HL-60/S4 treated with phorbol 12-myristate 13-acetate at 8.2 ng/mL for 4 days and 3 days (cell line): ENCODE data around the gene NLRC3.
"Not testable (repeated sequence)": the region's sequence is repeated elsewhere in the genome, so short reads cannot be mapped to it uniquely, and the experiment has no call there.

ENCODE experiments used
- in situ Hi-C: fragments of 300-500 bp; cut with MboI; formaldehyde crosslinking; loops from 2 replicates; pipeline ENCODE4 v1.15.0; 2022; ENCODE audit warnings: low sequenced_read_pairs

Gene NLRC3

DNA sequence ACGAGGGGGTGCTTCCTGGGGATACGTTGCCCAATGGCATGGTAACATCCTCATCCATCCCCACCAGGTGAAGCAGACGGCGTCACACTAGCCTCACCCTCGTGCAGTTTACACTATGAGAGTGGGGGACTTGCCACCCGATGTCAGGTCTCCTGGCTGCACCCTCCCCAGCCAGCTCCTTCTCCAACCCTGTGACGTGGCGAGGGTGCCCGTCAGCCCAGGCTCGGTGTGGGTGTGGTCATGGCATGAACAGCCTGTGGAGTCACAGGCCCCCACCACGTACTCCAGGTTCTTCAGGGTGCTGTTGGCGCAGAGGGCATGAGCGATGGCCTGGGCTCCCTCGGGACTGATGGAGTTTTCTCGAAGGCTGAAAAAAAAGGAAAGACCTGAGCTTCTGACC, 28.3 kb downstream of the NLRC3 start:
- in situ Hi-C loops, result no loop called here

DNA sequence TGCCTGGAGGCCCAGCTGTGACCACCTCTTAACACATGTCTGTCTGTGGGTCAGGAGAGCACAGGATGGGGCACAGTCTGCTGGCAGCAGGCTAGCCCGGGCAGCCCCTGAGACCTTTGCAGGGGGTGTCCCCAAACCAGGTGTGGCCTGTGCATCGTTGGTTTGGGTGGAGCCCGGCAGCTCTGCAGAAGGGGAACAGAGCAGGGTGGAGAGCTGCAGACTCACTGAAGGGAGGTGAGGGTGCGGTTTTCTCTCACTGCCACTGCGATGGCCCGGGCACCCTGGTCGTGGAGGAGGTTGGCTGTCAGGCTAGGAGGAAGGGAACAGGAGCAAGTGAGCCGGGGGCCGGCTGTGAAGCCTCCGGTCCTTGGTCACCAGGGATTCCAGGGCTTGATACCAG, 28.8 kb downstream of the NLRC3 start:
- in situ Hi-C loops, result no loop called here

DNA sequence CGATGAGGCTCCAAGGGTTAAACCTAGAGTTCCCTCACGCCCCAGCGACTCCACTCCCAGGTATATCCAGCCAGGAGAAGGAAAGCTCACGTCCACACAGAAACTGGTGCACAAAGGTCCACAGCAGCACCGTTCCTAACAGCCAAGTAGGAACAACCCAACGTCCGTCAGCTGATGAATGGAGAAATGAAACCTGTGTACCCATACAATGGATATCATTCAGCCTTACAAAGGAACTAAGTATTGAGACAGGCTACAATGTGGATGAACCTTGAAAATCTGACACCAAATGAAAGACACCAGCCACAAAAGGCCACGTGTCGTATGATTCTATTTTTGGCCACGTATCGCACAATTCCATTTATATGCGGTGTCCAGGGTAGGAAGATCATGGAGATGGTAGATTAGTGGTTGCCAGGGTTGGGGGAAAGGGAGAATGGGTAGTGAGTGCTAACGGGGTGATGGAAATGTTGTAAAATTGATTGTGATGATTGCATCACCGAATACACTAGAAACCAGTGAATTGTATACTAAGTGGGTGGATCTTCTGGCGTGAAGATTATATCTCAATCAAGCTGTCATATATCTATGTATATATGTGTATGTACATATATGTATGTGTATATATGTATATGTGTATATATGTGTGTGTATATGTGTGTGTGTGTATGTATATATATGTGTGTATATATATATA, 30.1 kb downstream of the NLRC3 start:
- in situ Hi-C loops, result no loop called here

DNA sequence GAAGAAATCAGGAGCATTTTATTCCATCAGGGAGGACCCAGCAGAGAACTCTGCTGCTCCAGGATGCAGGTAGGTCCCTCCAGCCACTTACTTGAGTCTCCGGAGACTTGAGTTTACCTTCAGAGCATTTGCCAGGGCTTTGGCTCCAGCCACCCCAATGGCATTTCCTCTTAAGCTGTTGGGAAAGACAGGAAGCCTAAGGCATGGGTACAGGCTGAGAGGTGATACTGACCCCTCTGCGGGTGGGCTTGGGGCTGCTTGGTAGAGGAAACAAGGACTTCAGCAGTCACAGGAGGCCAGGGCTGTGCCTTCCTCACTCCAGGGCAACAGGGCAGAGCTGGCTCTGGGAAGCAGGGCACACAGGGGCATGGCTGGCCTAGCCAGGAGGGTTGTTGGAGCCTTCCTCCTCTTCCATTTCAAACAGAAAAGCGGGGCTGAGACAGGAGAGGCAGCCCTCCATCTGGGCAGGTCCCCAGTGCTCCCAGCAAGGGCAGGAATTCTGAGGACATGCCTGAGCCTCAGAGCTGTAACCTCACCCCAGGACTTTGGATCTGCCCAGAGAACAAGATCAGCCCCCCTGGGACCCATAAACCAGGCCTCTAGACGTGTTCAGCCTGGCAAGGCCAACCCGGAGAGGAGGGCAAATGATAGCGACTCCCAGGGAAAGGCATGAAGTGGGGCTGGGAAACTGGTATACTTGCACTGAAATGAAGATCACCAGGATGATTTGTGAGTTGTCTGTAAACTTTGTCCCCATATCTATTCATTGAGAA, 34.4 kb downstream of the NLRC3 start:
- in situ Hi-C loops, result no loop called here

DNA sequence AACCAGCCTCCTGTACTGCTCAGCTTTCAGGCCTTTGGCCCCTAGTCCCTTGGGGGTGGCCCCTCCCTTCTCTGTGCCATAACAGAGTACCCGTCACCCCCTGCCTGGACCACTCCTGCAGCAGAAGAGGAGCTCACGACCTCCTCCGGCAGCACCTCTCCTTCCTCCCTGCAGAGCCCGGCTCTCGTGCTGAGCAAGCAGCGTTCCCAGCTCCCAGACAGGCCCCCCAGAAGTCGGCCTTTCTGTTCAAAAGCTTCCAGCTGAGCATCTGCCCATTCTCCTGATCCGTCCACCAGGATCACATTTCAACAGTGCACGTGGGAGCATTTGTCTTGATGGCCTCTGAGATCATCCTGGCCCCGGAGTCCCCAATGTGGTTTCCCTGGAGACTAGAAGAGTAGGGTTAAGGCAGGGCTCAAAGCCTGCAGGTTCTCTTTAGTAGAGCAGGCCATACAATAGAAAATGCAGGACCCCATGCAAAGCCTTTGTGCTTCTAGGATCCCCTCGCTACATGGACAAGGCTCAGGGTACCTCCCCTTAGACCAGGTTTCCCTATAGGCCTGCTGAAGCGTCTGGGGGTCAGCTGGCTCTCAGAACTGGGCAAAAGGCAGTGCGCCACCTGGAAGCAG, 35.6 kb downstream of the NLRC3 start:
- in situ Hi-C loops, result no loop called here

DNA sequence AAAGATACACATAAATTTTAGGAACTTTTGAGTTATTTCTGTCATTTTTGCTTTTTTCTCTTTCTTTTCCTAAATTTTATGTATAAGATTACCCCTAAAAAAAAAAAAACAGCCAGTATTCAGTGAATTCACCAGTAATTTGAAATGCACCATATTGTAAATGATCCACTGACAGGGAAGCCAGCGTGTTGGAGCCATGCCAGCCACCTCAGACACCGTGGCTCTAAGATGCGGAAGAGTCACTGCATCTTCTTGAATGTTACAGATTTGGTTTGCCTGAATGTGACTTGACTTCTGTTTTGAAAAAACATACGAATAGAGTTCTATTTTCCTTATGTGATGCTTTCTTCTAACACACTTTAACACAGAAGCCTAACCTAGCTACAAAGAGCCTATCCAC, 39.0 kb downstream of the NLRC3 start:
- in situ Hi-C loops, result no loop called here

DNA sequence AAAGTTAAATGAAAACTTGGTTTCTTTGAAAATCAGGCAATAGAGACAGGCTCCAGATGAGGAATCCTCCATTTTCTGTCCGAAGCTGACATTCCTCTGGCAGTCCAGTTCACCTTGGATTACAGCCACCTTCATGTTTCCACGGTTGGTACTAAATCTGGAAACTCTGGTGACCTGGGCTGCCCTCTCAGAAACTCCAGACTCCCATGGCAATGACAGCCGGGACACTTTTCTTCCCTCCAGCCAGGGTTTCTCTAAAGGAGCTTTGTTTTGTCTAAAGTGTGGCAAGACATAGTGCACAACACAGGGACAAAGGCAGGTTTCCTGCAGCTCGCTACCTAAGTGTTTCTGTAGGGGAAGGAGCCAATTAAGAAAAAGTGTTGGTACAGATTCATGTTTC, 40.4 kb downstream of the NLRC3 start:
- in situ Hi-C loops, result no loop called here

DNA sequence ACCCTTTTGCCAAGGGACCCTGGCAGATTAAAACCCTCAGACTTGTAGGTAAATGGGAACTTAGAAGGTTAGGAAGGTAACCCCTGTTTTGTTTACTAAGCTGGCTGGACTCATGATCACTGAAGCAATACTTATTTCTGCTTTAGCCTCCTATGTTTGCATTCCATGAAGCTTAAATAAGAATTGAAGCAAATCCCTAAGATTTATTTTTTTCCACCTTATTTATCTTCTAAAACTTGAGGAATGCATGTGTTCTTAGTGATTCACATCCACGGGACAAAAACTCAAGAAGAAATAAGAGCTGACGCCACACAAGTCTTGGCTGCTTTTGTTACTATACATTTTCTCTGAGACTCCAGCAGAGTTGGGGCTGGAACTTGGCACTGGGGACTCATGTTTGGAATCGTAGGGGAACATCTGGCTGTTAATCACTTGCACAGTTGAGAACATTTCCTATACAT, 40.9 kb downstream of the NLRC3 start:
- in situ Hi-C loops, result no loop called here

DNA sequence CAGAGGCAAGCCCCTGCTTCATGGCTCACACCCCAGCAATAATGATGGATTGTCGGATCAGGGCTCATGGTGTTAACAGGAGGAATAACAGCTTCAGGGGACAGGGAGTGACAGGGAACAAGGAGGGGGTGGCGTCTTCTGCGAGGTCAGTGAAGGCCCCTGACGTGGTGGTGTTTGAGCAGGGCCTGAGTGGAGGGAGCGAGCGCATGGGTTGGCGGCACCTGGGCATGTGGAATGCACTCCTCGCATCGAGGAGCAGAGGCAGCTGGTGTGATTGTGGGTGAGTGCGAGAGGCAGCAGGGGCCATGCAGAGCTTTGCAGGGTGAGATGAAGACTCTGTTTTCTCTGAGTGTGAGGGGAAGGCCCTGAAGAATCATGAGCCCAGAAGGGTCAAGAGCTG, 43.1 kb downstream of the NLRC3 start:
- in situ Hi-C loops, result no loop called here

DNA sequence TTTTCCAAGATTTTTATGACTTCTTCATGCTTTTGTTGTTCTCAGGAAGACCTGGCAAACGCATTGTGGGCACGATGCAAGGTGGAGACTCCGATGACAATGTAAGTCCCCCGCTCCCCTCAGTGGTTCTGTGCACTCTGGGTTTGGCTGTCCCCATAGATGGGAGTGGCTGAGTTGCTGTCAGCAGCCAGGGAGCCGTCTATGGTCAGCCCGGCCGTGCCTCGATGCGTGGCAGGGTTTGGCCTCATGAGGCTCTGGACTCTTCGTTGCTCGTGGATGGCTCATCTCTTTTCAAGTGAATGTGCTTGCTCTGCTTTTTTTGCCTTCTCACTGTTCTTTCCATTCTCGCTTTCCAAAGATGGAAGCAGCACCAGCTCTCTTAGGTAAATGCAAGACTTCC, 44.5 kb downstream of the NLRC3 start:
- in situ Hi-C loops, result no loop called here

DNA sequence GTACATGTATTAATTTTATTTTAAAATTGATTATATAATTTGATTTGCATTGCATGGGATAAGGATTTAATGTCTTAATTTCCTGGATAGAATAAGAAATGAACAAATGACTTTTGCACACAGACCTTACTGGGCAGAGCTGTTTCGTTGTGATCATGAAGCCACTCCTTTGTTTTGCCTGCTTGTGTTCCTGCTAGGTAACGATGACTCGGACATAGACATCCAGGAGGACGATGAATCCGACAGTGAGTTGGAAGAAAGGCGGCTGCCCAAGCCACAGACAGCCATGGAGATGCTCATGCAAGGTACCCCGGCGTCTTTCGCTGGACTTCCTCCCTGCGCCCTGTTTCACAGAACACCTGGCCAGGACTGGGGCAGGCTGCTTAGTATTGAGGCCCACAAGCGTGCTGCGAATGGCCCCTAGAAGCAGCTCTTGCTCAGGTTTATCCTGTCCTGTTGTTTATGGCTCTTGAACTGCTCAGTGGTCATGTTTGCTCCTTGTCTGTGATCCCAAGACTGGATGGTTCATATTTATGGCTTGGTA, 46.8 kb downstream of the NLRC3 start:
- in situ Hi-C loops, result no loop called here

DNA sequence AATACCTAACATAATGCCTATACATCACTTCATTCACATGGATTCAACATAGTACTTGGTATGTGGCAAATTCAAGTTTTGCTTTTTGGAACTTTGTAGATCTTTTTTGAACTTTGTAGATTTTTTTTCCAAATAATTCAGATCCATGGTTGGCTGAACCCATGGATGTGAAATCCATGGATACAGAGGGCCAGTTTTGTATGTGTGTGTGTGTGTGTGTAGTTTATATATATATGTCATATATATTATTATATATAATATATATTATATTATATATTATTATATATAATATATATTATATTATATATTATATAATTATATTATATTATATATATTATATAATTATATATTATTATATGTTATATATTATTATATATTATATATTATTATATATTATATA, 48.0 kb downstream of the NLRC3 start:
- in situ Hi-C loops, result no loop called here

DNA sequence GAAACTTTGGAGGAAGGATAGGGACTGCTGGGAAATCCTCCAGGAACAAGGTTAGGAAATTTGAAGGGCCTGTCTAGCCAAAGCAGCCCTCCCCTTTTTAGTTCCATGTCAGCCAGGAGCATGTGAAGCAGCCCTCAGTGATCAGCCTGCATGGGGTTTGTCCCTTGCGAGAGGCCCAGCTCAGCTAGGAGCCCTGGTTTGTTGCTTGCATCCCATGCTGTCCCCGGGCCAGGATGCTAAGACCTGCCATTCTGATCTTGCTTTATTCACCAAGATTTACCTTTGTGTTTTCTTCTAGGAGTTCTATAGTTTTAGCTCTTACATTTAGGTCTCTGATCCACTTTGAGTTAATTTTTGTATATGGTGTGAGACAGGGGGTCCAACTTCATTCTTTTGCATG, 48.8 kb downstream of the NLRC3 start:
- in situ Hi-C loops, result no loop called here

DNA sequence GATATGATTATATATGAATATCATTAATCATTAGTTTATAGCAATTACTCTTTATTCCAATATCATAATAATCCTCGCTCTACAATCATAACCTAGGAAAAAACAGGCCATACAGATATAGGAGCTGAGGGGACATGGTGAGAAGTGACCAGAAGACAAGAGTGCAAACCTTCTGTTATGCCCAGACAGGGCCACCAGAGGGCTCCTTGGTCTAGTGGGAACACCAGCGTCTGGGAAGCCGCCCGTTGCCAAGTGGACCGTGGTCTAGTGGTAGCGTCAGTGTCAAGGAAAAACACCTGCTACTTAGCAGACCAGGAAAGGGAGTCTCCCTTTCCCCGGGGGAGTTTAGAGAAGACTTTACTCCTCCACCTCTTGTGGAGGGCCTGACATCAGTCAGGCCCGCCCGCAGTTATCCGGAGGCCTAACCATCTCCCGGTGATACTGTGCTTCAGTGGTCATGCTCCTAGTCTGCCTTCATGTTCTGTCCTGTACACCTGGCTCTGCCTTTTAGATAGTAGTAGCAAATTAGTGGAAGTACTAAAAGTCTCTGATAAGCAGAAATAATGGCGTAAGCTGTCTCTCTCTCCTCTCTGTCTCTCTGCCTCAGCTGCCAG, 49.9 kb downstream of the NLRC3 start:
- in situ Hi-C loops, result not testable (repeated sequence)

DNA sequence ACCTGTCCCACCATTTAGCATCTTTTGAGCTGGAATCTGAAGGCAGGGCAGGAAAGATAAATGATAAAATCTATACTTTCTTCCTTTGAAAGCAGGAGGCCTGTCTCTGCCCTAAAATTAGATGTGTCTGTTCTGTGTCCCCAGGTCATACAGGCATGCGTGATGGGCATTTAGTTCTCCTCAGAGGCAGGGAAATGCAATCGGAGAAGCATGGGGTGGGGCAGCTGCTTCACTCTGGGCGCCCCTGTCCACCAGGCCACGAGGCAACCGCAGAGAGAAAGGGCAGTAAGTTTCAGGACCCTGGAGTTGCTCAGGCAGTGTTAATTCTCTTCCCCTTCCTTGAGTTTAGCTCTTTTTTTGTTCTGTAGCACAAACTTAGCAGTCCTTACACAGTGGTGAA, 51.3 kb downstream of the NLRC3 start:
- in situ Hi-C loops, result no loop called here

DNA sequence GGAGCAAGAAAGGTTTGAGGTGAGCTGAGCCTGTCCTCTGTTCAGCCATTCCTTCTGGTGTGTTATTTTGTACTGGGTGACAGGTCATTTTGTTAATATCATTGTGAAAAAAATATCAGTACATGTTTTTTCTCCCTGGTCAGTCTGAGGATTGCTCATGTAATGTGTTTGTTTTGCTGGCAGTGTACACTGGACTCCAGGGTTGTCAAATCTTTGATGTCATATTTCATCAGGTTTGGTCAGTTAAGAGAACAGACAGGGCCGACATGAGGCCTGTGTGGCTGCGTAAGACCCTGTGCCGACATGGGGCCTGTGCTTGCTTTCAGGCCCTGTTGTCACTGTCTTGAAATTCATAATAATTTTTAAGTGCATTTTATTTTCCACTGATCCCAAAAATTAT, 53.9 kb downstream of the NLRC3 start:
- in situ Hi-C loops, result no loop called here

DNA sequence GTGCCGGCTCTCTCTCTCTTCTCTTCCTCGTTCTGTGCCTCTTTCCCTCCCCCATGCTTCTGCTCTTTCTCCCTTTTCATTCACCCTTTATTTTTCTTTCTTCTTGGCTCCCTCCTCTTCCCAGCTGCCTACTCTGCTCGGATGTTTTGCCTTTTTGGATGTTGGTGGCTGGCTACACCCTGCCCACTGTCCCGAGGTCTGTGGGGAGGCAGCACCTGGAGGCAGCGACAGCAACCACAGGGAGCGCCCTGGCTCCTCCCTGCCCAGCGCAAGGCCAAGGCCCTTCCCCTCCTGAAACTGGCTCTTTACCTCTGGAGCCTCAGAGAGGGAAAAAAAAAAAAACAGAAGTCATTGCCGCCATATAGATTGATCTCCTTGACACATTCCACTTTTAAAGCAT, 56.4 kb downstream of the NLRC3 start:
- in situ Hi-C loops, result no loop called here

DNA sequence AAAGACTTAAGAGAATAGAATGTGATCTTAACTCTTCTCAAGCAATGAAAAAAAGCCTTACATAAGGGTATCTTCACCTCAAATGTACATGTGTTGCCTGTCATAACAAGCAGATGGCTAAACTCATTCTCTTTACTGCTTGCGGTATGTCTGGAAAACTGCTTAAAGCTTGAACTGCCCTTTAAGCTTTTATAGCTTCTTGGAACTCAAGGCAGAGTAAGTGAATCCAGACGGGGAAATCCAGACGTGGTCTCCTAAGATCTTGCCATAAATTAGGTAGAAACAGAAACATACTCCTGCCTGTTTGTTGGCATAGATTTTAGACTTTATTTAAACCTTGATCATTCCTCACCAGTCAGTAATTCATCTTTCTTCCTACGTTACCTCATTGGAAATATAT, 56.8 kb downstream of the NLRC3 start:
- in situ Hi-C loops, result no loop called here

DNA sequence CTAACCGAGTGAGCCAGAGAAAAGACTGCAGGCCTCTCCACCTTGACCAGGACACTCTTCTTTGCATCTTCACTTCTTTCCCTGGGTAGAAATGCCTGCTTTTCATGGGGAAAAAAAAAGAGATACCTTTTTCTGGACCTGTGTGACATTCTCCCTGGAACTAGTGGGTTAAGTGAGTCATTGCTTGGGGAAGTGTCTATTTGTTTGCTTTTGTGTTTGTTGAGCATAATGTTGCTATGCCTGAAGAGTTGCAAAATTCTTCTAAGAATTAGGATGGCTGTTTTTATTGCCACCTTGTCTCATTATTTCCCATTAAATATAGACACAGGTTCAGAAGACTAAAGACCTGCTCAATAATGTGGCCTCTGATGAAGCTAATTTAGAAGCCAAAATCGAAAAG, 57.6 kb downstream of the NLRC3 start:
- in situ Hi-C loops, result no loop called here

DNA sequence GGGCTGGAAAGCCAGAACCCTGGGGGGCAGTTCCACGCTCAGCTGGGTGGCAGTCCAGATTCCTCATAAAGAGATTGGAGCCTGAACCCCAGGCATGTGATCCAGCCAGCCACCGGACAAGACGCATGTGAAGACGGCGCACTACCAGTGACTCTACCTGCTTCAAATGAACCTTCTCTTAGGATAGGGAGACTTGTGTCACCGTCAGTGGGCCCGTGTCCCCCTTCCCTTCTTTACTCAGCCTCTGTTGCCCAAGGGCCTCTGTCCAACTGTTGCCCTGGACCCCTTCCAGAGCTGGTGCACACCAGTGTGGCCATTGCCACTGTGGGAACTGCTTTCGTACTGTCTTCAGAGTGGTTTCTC, 58.2 kb downstream of the NLRC3 start:
- in situ Hi-C loops, result no loop called here

DNA sequence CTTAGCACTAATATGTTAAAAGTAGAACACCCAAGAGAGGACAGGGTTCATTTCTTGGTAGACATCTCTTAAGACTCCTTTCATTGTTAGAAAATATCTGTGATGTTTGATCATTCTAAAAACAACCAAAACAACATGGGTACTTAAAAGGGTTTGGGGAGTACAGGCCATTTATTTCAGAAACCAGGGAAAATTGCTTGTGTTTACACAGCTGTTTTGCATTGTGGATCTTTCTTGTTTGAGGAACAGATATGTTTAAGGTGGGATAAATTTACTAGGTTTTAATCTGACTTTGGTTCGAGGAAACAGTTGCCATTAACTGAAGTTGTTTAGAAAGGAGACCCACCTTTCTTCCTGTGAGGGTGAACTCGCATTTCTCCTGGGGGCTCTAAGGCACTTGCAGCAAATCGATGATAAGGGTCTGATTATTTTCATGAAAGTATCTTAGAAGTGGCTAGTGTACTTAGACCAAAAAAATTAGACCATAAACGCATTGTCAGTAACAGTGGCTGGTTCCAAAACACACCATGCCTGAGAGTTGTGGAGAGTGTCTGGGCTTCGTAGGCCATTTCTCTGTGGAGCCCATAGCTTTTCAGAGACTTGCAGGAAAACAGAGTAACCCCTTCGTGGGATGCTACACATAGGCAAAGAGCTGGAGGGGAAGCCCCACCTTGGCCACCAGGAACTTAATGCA, 58.8 kb downstream of the NLRC3 start:
- in situ Hi-C loops, result no loop called here
